Epithelial cell of esophagus (primary cell): Measurements from ENCODE around the gene DUSP19.

ENCODE experiments used
- DNase-seq: peaks from one replicate; pipeline ENCODE4 v3.0.0; 2010; ENCODE audit warnings: low read depth
- H3K4me3 ChIP-seq: 2 replicates; pipeline ENCODE4 v1.5.1; 2011; ENCODE audit warnings: mild to moderate bottlenecking, low read length, control low read depth
- CTCF ChIP-seq: IDR thresholded peaks from 2 replicates; pipeline ENCODE4 v1.5.1; 2011; ENCODE audit warnings: low read depth, mild to moderate bottlenecking, low read length, control low read depth, inconsistent platforms; ENCODE audit not compliant: insufficient read depth; ENCODE audit errors: missing control alignments

Gene DUSP19

GRCh38 chr2:183126635-183127034 is 48.1 kb downstream of the DUSP19 start:
- no peak overlapping the region for H3K4me3 ChIP-seq
- no peak for TF ChIP-seq CTCF
- no peak for DNase-seq

- TF ChIP-seq CTCF = no peak
- no peak for DNase-seq
- H3K4me3 ChIP-seq = no peak overlapping the region
These were observed 55.5 kb downstream of the DUSP19 start for GRCh38 chr2:183134016-183134415.

GRCh38 chr2:183148955-183149354 is 70.4 kb downstream of the DUSP19 start:
- no peak for DNase-seq
- no peak for TF ChIP-seq CTCF
- no peak overlapping the region for H3K4me3 ChIP-seq

- no peak for DNase-seq
These were observed 70.9 kb downstream of the DUSP19 start for GRCh38 chr2:183149489-183149888.

More at GRCh38 chr2:183149489-183149888, 70.9 kb downstream of the DUSP19 start:
- no peak overlapping the region for H3K4me3 ChIP-seq
- TF ChIP-seq CTCF = no peak
